Measurements from ENCODE around the gene OSBPL5.

OSBPL5 gene

GRCh38 chr11:3165152-3165705 is at the start of gene OSBPL5:
TSS of gene OSBPL5 (minus strand) at chr11:3165310. CDS start at chr11:3129148, 36,162 bp downstream.
- DNase-seq: peak; percentile 31

GRCh38 chr11:3214420-3214699 is 49.2 kb upstream of the OSBPL5 start:
- no peak for DNase-seq

GRCh38 chr11:3213659-3214419 is 48.7 kb upstream of the OSBPL5 start:
- no peak for DNase-seq

- no peak for DNase-seq
Observed at GRCh38 chr11:3208272-3208671, 43.2 kb upstream of the OSBPL5 start.

- no peak for DNase-seq
Observed at GRCh38 chr11:3207526-3208189, 42.5 kb upstream of the OSBPL5 start.

- DNase-seq: no peak
Observed at GRCh38 chr11:3206922-3207204, 41.8 kb upstream of the OSBPL5 start.

GRCh38 chr11:3206156-3206921 is 41.2 kb upstream of the OSBPL5 start:
- DNase-seq: no peak

- no peak for DNase-seq
Observed at GRCh38 chr11:3205261-3206155, 40.4 kb upstream of the OSBPL5 start.

GRCh38 chr11:3204141-3205015 is 39.3 kb upstream of the OSBPL5 start:
- DNase-seq: no peak

- peak; percentile 29 for DNase-seq
Observed at GRCh38 chr11:3203221-3204043, 38.3 kb upstream of the OSBPL5 start.

GRCh38 chr11:3202759-3203158 is 37.6 kb upstream of the OSBPL5 start:
- no peak for DNase-seq

- no peak for DNase-seq
Observed at GRCh38 chr11:3202305-3202704, 37.2 kb upstream of the OSBPL5 start.

- no peak for DNase-seq
Observed at GRCh38 chr11:3201677-3202181, 36.6 kb upstream of the OSBPL5 start.

- DNase-seq: no peak
Observed at GRCh38 chr11:3201112-3201581, 36.0 kb upstream of the OSBPL5 start.

GRCh38 chr11:3200388-3201111 is 35.4 kb upstream of the OSBPL5 start:
- no peak for DNase-seq

- DNase-seq: no peak
Observed at GRCh38 chr11:3199537-3200295, 34.6 kb upstream of the OSBPL5 start.

- no peak for DNase-seq
Observed at GRCh38 chr11:3198815-3199214, 33.7 kb upstream of the OSBPL5 start.

GRCh38 chr11:3197878-3198528 is 32.9 kb upstream of the OSBPL5 start:
- no peak for DNase-seq
